Measurements from ENCODE around the gene CTTN. TPM values are rescaled to one million over a fixed set of nuclear protein-coding genes. Genes with fewer than 3 reads are reported as not detected.
A peak's percentile ranks its signal among the peaks of the same experiment; 100 is the strongest.

Gene CTTN
- total RNA-seq, 1 experiment from 2014 or later: 155 TPM

DNA sequence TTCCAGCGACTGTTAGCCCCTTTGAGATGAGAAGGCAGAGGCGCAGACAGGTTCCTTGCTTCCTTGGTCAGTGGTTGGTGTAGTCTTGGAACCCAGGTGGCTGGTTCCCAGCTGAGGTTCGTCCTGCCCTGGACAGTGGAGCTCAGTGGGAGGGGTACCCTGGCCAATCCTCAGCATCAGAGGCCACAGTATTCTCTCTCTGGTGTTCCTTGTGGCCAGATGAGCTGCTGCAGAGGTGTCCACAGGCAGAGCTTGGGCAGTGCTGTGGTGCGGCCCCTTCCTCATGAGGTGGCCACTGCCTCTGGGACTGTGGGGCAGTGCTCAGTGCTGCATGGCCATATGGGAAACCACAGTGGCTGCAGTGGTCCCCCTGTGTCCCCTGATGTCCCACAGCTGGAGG is 61.8 kb downstream of the CTTN start:
- Histone ChIP-seq H3K4me3 (ENCODE audit: insufficient read depth, low read depth, low read length) (no peak overlapping the region), H3K27me3 (ENCODE audit: control insufficient read depth, insufficient read depth, low read length) (no peaks in the 10 kb centered on the region), H3K36me3 (replicated peaks; ENCODE audit: control insufficient read depth, insufficient read depth, low read length) (no peaks in the 10 kb centered on the region)
- no peak for DNase-seq

- DNase-seq: peak; percentile 66
- H3K4me3 ChIP-seq (ENCODE audit: insufficient read depth, low read depth, low read length): no peak overlapping the region
Measured at GRCh38 chr11:70460964-70461363, 62.6 kb downstream of the CTTN start.

GRCh38 chr11:70462818-70463477 is 64.6 kb downstream of the CTTN start:
- Histone ChIP-seq H3K36me3 (replicated peaks; ENCODE audit: control insufficient read depth, insufficient read depth, low read length) (no peaks in the 10 kb centered on the region), H3K4me3 (ENCODE audit: insufficient read depth, low read depth, low read length) (no peak overlapping the region), H3K27me3 (ENCODE audit: control insufficient read depth, insufficient read depth, low read length) (no peaks in the 10 kb centered on the region)
- DNase-seq: peak; percentile 81

More at GRCh38 chr11:70460964-70461363, 62.6 kb downstream of the CTTN start:
- Histone ChIP-seq H3K36me3 (replicated peaks; ENCODE audit: control insufficient read depth, insufficient read depth, low read length) (no peaks in the 10 kb centered on the region), H3K27me3 (ENCODE audit: control insufficient read depth, insufficient read depth, low read length) (no peaks in the 10 kb centered on the region)

- H3K36me3 ChIP-seq (replicated peaks; ENCODE audit: control insufficient read depth, insufficient read depth, low read length): no peaks in the 10 kb centered on the region
- no peaks in the 10 kb centered on the region for H3K27me3 ChIP-seq (ENCODE audit: control insufficient read depth, insufficient read depth, low read length)
- no peak overlapping the region for H3K4me3 ChIP-seq (ENCODE audit: insufficient read depth, low read depth, low read length)
- no peak for DNase-seq
Measured at GRCh38 chr11:70463478-70464255, 65.3 kb downstream of the CTTN start.

GRCh38 chr11:70464509-70465361 is 66.4 kb downstream of the CTTN start:
- Histone ChIP-seq H3K27me3 (ENCODE audit: control insufficient read depth, insufficient read depth, low read length) (no peaks in the 10 kb centered on the region), H3K36me3 (replicated peaks; ENCODE audit: control insufficient read depth, insufficient read depth, low read length) (no peaks in the 10 kb centered on the region), H3K4me3 (ENCODE audit: insufficient read depth, low read depth, low read length) (no peak overlapping the region)
- DNase-seq: peak; percentile 76

DNA sequence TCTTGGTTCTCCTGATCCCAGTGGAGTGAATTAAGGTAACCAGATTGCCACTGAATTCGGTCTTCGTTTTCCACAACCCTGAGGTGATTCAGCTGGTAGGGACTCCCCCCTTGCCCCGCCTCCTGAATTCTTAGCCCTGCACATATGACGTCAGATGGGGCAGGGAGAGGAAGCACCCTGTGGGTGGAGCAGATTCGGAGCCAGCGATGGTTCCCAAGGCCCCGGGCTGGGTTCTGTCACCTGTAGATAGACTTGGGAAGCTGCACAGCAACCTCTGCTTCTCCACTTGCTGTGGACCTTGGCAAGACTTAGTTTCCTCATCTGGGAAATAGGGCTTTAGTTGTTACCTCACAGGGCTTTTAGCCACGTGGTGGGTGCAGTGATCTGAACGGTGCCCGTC is 67.8 kb downstream of the CTTN start:
- H3K36me3 ChIP-seq (replicated peaks; ENCODE audit: control insufficient read depth, insufficient read depth, low read length): no peaks in the 10 kb centered on the region
- no peak overlapping the region for H3K4me3 ChIP-seq (ENCODE audit: insufficient read depth, low read depth, low read length)
- no peak for DNase-seq

GRCh38 chr11:70466596-70466995 is 68.3 kb downstream of the CTTN start:
- DNase-seq: no peak
- Histone ChIP-seq H3K27me3 (ENCODE audit: control insufficient read depth, insufficient read depth, low read length) (no peaks in the 10 kb centered on the region), H3K36me3 (replicated peaks; ENCODE audit: control insufficient read depth, insufficient read depth, low read length) (no peaks in the 10 kb centered on the region), H3K4me3 (ENCODE audit: insufficient read depth, low read depth, low read length) (no peak overlapping the region)

More for the DNA sequence above, 67.8 kb downstream of the CTTN start:
- no peaks in the 10 kb centered on the region for H3K27me3 ChIP-seq (ENCODE audit: control insufficient read depth, insufficient read depth, low read length)

GRCh38 chr11:70467201-70468085 is 69.1 kb downstream of the CTTN start:
- peak; percentile 89 for DNase-seq
- Histone ChIP-seq H3K27me3 (ENCODE audit: control insufficient read depth, insufficient read depth, low read length) (no peaks in the 10 kb centered on the region), H3K4me3 (ENCODE audit: insufficient read depth, low read depth, low read length) (no peak overlapping the region), H3K36me3 (replicated peaks; ENCODE audit: control insufficient read depth, insufficient read depth, low read length) (no peaks in the 10 kb centered on the region; the same call in 1 of the 2 replicates)

DNA sequence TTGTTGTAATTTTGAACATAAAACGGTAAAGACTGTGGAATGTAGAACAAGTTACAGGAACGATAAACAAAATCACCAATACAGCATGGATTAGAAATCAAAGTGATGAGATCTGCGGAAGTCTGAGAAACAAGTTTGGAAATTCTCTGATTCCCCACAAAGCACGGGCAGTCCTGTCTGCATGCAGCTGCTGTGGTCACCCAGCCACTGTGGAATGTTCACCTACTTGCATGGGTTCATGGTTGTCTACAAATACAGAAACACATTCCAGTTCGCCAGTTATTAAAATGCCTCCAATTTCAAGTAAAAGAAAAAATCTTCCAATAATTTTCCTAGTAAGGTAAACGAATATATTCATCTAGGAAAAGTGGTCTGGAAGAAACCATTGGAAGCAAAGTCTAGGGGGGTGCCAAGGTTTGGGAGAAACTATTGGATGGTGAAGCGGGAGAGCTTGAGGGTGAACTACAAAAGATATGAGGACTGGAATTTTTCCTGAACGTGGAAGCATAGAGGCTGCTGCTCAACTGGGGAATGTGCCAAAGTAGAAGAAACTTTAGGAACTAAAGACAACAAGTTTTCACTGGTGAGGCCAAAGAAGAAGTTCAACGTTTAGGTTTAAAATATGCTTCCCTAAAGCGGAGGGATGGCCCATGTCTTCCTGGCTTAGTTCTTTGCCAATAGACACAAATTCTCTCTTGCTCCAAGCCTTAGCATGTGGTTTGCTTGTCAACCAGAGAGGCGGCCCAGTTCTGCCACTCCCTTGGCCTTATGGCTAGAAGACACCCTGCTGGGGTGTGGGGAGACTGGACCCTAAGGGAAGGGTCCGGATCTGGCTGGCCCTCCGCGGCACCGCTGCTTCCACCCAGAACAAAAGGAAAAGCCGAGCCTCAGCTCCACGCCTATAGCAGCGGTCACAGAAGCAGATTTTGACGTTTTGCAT is 70.2 kb downstream of the CTTN start:
- DNase-seq: no peak
- Histone ChIP-seq H3K4me3 (ENCODE audit: insufficient read depth, low read depth, low read length) (no peak overlapping the region), H3K27me3 (ENCODE audit: control insufficient read depth, insufficient read depth, low read length) (no peaks in the 10 kb centered on the region), H3K36me3 (replicated peaks; ENCODE audit: control insufficient read depth, insufficient read depth, low read length) (no peaks in the 10 kb centered on the region; the same call in 1 of the 2 replicates)

DNA sequence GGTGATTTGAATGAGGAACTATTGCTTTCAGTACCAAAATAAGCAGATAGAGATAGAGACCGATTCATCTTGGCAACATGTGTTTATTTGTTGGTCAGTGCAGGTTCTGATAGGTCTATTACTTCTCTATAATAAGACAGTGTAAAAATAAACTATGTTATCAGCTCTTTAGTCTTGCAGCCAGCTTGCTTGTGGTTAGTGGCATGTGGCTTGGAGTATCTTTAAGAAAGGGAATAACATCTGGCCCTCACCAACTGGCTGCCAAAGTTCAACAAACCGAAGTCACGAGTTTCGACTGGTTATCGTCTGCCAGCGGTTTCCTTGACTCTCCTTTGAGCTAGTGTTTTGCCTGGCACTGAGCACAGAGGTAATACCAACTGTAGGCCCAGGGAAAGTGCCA is 71.8 kb downstream of the CTTN start:
- H3K27me3 ChIP-seq (ENCODE audit: control insufficient read depth, insufficient read depth, low read length): no peaks in the 10 kb centered on the region
- DNase-seq: no peak
- no peaks in the 10 kb centered on the region; the same call in 1 of the 2 replicates for H3K36me3 ChIP-seq (replicated peaks; ENCODE audit: control insufficient read depth, insufficient read depth, low read length)
- H3K4me3 ChIP-seq (ENCODE audit: insufficient read depth, low read depth, low read length): no peak overlapping the region

DNA sequence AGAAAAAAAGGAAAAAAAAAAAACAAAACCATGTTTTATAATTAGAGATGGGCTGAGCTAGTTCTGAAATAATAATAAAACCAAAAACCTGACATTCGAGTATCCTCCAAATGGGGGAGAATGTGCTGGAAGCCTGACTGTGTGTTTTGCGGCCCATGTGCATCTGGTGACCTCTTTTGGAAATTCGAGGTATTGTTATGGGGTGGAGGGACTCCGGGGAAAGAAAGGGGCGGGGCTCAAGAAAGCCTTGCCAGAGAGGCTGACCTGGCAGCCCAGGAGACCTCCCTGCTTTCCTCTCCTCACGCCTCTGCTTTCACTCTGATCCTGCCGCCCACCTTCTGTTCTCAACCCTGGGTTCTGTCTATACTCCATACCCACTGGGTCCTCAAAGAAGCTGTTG is 72.9 kb downstream of the CTTN start:
- H3K4me3 ChIP-seq (ENCODE audit: insufficient read depth, low read depth, low read length): no peak overlapping the region
- no peaks in the 10 kb centered on the region for H3K27me3 ChIP-seq (ENCODE audit: control insufficient read depth, insufficient read depth, low read length)
- peak; percentile 96 for DNase-seq
- no peaks in the 10 kb centered on the region; the same call in 1 of the 2 replicates for H3K36me3 ChIP-seq (replicated peaks; ENCODE audit: control insufficient read depth, insufficient read depth, low read length)

DNA sequence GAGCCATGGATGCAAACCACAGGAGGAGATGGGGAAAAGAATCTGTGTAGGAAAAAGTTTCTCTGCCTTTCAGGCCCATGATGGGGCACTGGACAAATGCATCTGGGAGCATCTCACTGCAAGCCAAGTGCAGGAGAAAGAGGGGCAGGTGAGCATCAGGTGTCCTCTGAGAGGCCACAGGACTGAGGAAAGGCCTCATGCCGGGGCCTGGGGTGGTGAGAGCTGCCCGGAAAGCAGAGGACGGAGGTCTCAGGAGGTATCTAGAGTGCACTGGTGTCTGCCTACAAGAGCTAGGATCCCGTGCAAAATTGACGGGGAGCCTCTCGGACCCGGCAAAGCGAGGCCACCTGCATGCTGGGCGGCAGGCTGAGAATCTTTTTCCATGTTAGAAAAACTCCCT is 73.9 kb downstream of the CTTN start:
- Histone ChIP-seq H3K36me3 (replicated peaks; ENCODE audit: control insufficient read depth, insufficient read depth, low read length) (peaks cover 2% of the 10 kb centered on the region), H3K27me3 (ENCODE audit: control insufficient read depth, insufficient read depth, low read length) (no peaks in the 10 kb centered on the region), H3K4me3 (ENCODE audit: insufficient read depth, low read depth, low read length) (no peak overlapping the region)
- DNase-seq: no peak

Measured in H7 (cell line).